Measurements from ENCODE around the gene MARK1. TPM values are rescaled to one million over a fixed set of nuclear protein-coding genes. Genes with fewer than 3 reads are reported as not detected.

MARK1 gene
- total and polyA plus RNA-seq, 10 of the 15 experiments (the other 5 are each of a cell fraction or from before 2014, with no cell fraction given) = 0.02 to 0.67 (median 0.12) TPM; not detected in 6

- no peak overlapping the region for H2AFZ ChIP-seq (ENCODE audit: control insufficient read depth, low read depth, low read length)
- CTCF ChIA-PET = interaction anchor here (0.6 kb wide), 1 partner anchor 315 kb away, joined by 3 read pairs; no protein-coding TSS in a partner anchor
- BruUV-seq (replicated peaks) = no TSS peak
- H3K27me3 ChIP-seq (replicated peaks in 1 of 2; ENCODE audit: control insufficient read depth in 2 of 2, insufficient read depth in 2 of 2, low read length in 1 of 2) = peaks cover 5 to 12% of the 10 kb centered on the region in 2 experiments
- H4K20me1 ChIP-seq (ENCODE audit: control insufficient read depth, insufficient read depth) = no peaks in the 10 kb centered on the region
- H3K27ac ChIP-seq (ENCODE audit: control insufficient read depth, insufficient read depth) = no peak overlapping the region
- SMC1A ChIA-PET (ENCODE audit: uncharacterized antibody, unreplicated experiment) = interaction anchor here (0.6 kb wide), 1 partner anchor 11 kb away, joined by 4 read pairs; no protein-coding TSS in a partner anchor
- no peak overlapping the region for H3K4me2 ChIP-seq (ENCODE audit: control insufficient read depth, insufficient read depth)
- intact Hi-C loops (cut with micrococcal nuclease; ENCODE audit: unreplicated experiment) (no loop called here), in situ Hi-C loops (cut with MboI) (no loop called here)
- no peak overlapping the region for H3K9ac ChIP-seq (ENCODE audit: control insufficient read depth, insufficient read depth, low read length)
- RAD21 ChIA-PET (ENCODE audit: unreplicated experiment) = no interaction called here
- POLR2A ChIA-PET = no interaction called here
- WGBS (ENCODE audit: insufficient coverage, insufficient replicate concordance, low lambda C conversion rate, missing lambda C conversion rate) = 67% methylated on average over 2 of the region's 2 CpGs
- no peaks in the 10 kb centered on the region for H3K9me3 ChIP-seq (replicated peaks; ENCODE audit: control insufficient read depth, insufficient read depth, low read length)
- no peak overlapping the region for H3K4me3 ChIP-seq
- TF ChIP-seq ZNF384 (IDR thresholded peaks at IDR 0.05; ENCODE audit: borderline replicate concordance, low read depth, low read length) (no peak), ZSCAN29 (IDR thresholded peaks at IDR 0.05) (no peak), YY1 (IDR thresholded peaks at IDR 0.05; ENCODE audit: low read depth, low read length) (no peak)
- FAIRE-seq = peak; percentile 41
- no peak for ATAC-seq
- DNase-seq (ENCODE audit: low read depth, low spot score) = no peak
- H3K79me2 ChIP-seq (ENCODE audit: control insufficient read depth, insufficient read depth, low read length) = no peaks in the 10 kb centered on the region
- no peaks in the 10 kb centered on the region for H3K4me1 ChIP-seq (ENCODE audit: control insufficient read depth, insufficient read depth, low read length)
- H3K36me3 ChIP-seq (ENCODE audit: control insufficient read depth in 2 of 2, insufficient read depth in 2 of 2, low read length in 1 of 2) = no peaks in the 10 kb centered on the region
These were observed 5.7 kb downstream of the MARK1 start for GRCh38 chr1:220533504-220534109.

GRCh38 chr1:220544901-220545303 lies 17.0 kb downstream of the MARK1 start:
- FAIRE-seq (no peak), DNase-seq (ENCODE audit: low read depth, low spot score) (no peak), ATAC-seq (peak; percentile 70)
- no peaks in the 10 kb centered on the region for H3K36me3 ChIP-seq (ENCODE audit: control insufficient read depth in 2 of 2, insufficient read depth in 2 of 2, low read length in 1 of 2)
- SMC1A ChIA-PET (ENCODE audit: uncharacterized antibody, unreplicated experiment) = interaction anchor here (0.6 kb wide), 1 partner anchor 233 kb away, joined by 4 read pairs; no protein-coding TSS in a partner anchor
- H2AFZ ChIP-seq (ENCODE audit: control insufficient read depth, low read depth, low read length) = no peak overlapping the region
- H3K4me2 ChIP-seq (ENCODE audit: control insufficient read depth, insufficient read depth) = no peak overlapping the region
- in situ Hi-C loops (cut with MboI) (no loop called here), intact Hi-C loops (cut with micrococcal nuclease; ENCODE audit: unreplicated experiment) (loop anchor here (10.0 kb wide), 1 partner anchor 230 kb away; no protein-coding TSS in a partner anchor)
- no peak overlapping the region for H3K27ac ChIP-seq (ENCODE audit: control insufficient read depth, insufficient read depth)
- BruUV-seq (replicated peaks) = no TSS peak
- WGBS (ENCODE audit: insufficient coverage, insufficient replicate concordance, low lambda C conversion rate, missing lambda C conversion rate) = 69% methylated on average over 3 of the region's 3 CpGs
- no peaks in the 10 kb centered on the region for H3K27me3 ChIP-seq (replicated peaks in 1 of 2; ENCODE audit: control insufficient read depth in 2 of 2, insufficient read depth in 2 of 2, low read length in 1 of 2)
- no peak overlapping the region for H3K4me3 ChIP-seq
- no peaks in the 10 kb centered on the region for H3K4me1 ChIP-seq (ENCODE audit: control insufficient read depth, insufficient read depth, low read length)
- H3K79me2 ChIP-seq (ENCODE audit: control insufficient read depth, insufficient read depth, low read length) = no peaks in the 10 kb centered on the region
- no peaks in the 10 kb centered on the region for H4K20me1 ChIP-seq (ENCODE audit: control insufficient read depth, insufficient read depth)
- H3K9me3 ChIP-seq (replicated peaks; ENCODE audit: control insufficient read depth, insufficient read depth, low read length) = no peaks in the 10 kb centered on the region
- RAD21 ChIA-PET (ENCODE audit: unreplicated experiment) = interaction anchor here (1.2 kb wide), 1 partner anchor 33 kb away, joined by 3 read pairs; no protein-coding TSS in a partner anchor
- CTCF ChIA-PET = interaction anchor here (0.6 kb wide), 1 partner anchor 230 kb away, joined by 3 read pairs; no protein-coding TSS in a partner anchor
- H3K9ac ChIP-seq (ENCODE audit: control insufficient read depth, insufficient read depth, low read length) = no peak overlapping the region
- POLR2A ChIA-PET = no interaction called here
- TF ChIP-seq PRDM15 (CRISPR knock-in tag; IDR thresholded peaks at IDR 0.05) (no peak), NR2F1 (conservative IDR thresholded peaks at IDR 0.05) (no peak), ESRRA (IDR thresholded peaks at IDR 0.05; ENCODE audit: low read length) (no peak), CTCF (IDR thresholded peaks at IDR 0.05 in 2 of 3, conservative IDR thresholded peaks at IDR 0.05 in 1 of 3; ENCODE audit: control insufficient read depth in 2 of 3, extremely low read depth in 1 of 3, insufficient read depth in 1 of 3, low read depth in 3 of 3, low read length in 3 of 3) (peak in 2 of 3 experiments; percentile 24 to 25; a peak in 2 of 6 replicates), NFIC (IDR thresholded peaks at IDR 0.05; ENCODE audit: low read depth, low read length) (no peak), GABPA (IDR thresholded peaks at IDR 0.05; ENCODE audit: low read depth) (no peak)

All from GM12878 (cell line).